HG03354 (cell line): ENCODE results near the gene SH3PXD2A.

Experiments used
- ATAC-seq: cut with Tn5 transposase; IDR thresholded peaks from one replicate; pipeline ENCODE4 v1.9.1; 2021; ENCODE audit warnings: mild to moderate bottlenecking; ENCODE audit not compliant: unreplicated experiment, poor library complexity, severe bottlenecking

The SH3PXD2A gene

GRCh38 chr10:103590060-103590459 is 265.3 kb downstream of the SH3PXD2A start:
- no peak for ATAC-seq

- no peak for ATAC-seq
These were observed 266.2 kb downstream of the SH3PXD2A start for GRCh38 chr10:103589074-103589630.

- no peak for ATAC-seq
These were observed 268.3 kb downstream of the SH3PXD2A start for GRCh38 chr10:103587073-103587472.

GRCh38 chr10:103585011-103585405 is 270.4 kb downstream of the SH3PXD2A start:
- ATAC-seq = no peak

GRCh38 chr10:103584216-103585010 is 271.0 kb downstream of the SH3PXD2A start:
- ATAC-seq = peak; percentile 59

- ATAC-seq = no peak
These were observed 271.5 kb downstream of the SH3PXD2A start for GRCh38 chr10:103583871-103584215.

- no peak for ATAC-seq
These were observed 272.8 kb downstream of the SH3PXD2A start for GRCh38 chr10:103582331-103583123.

GRCh38 chr10:103581499-103581898 is 273.9 kb downstream of the SH3PXD2A start:
- no peak for ATAC-seq

- no peak for ATAC-seq
These were observed 274.9 kb downstream of the SH3PXD2A start for GRCh38 chr10:103580430-103580829.

- ATAC-seq = no peak
These were observed 275.4 kb downstream of the SH3PXD2A start for GRCh38 chr10:103580011-103580410.

- peak; percentile 92 for ATAC-seq
These were observed 276.5 kb downstream of the SH3PXD2A start for GRCh38 chr10:103578782-103579382.

- ATAC-seq = no peak
These were observed 278.5 kb downstream of the SH3PXD2A start for GRCh38 chr10:103576862-103577261.

- ATAC-seq = no peak
These were observed 279.3 kb downstream of the SH3PXD2A start for GRCh38 chr10:103576076-103576471.

GRCh38 chr10:103575416-103576075 is 279.8 kb downstream of the SH3PXD2A start:
- no peak for ATAC-seq

- no peak for ATAC-seq
These were observed 281.0 kb downstream of the SH3PXD2A start for GRCh38 chr10:103574097-103575061.

- ATAC-seq = no peak
These were observed 282.2 kb downstream of the SH3PXD2A start for GRCh38 chr10:103573205-103573487.

- ATAC-seq = no peak
These were observed 282.8 kb downstream of the SH3PXD2A start for GRCh38 chr10:103572347-103573204.

- no peak for ATAC-seq
These were observed 283.8 kb downstream of the SH3PXD2A start for GRCh38 chr10:103571656-103571975.
